Activated naive CD4-positive, alpha-beta T cell treated with anti-CD3 and anti-CD28 coated beads, Interleukin-2, amount 50 U/mL, for 72 hours (primary cell): Measurements from ENCODE around the gene APIP. TPM values are rescaled to one million over a fixed set of nuclear protein-coding genes. Genes with fewer than 3 reads are reported as not detected.

Source experiments
- ATAC-seq, 2 donors: fragments of 150-1000 bp; cut with Tn5 transposase; 2 replicates each; pipeline ENCODE4 v1.10.0; 2021; ENCODE audit warnings: mild to moderate bottlenecking in 2 of 2, moderate library complexity in 2 of 2
- DNase-seq, 2 donors: peaks; one replicate each; pipeline ENCODE4 v3.0.0; 2021 to 2022; ENCODE audit warnings: low spot score in 2 of 2
- H3K27ac Mint-ChIP-seq, 2 donors: one replicate each; pipeline ENCODE4 v1.8.0; 2022; ENCODE audit warnings: mild to moderate bottlenecking in 2 of 2, mixed read lengths in 2 of 2
- H3K36me3 Mint-ChIP-seq, 2 donors: one replicate each; pipeline ENCODE4 v1.8.0; 2022; ENCODE audit warnings: mixed read lengths in 2 of 2
- H3K9me3 Mint-ChIP-seq, 2 donors: one replicate each; pipeline ENCODE4 v1.8.0; 2022; ENCODE audit warnings: mixed read lengths in 2 of 2
- total RNA-seq, 2 donors: library from RNA; stranded (reverse); gene quantifications; one replicate each; pipeline ENCODE4 v1.2.3, GENCODE V29; 2022

Gene APIP
- total RNA-seq, 2 donors from 2014 or later: 29.4 to 30.1 TPM

GRCh38 chr11:34869425-34869824 lies 46.8 kb downstream of the APIP start:
- DNase-seq (no peak), ATAC-seq (no peak)
- peak overlapping the region in 1 of 2 donors; percentile 32 for H3K27ac Mint-ChIP-seq
- no peaks in the 10 kb centered on the region for H3K9me3 Mint-ChIP-seq
- H3K36me3 Mint-ChIP-seq: no peaks in the 10 kb centered on the region

DNA sequence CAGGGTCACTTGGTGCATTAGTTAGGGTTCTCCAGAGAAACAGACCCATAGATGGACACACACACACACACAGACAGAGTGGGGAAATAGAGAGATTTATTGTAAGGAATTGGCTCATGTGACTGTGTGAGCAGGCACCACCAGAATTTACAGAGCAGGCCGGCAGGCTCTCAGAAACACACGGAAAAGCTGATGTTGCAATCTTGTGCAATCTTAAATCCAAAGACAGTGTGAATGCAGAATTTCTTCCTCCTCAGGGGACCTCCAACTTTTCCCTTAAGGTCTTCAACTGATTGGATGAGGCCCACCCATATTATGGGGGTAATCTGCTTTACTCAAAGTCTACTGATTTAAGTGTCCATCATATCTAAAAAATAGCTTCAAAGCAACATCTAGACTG lies 49.8 kb downstream of the APIP start:
- H3K27ac Mint-ChIP-seq: no peak overlapping the region
- H3K36me3 Mint-ChIP-seq: no peaks in the 10 kb centered on the region
- ATAC-seq: no peak

DNA sequence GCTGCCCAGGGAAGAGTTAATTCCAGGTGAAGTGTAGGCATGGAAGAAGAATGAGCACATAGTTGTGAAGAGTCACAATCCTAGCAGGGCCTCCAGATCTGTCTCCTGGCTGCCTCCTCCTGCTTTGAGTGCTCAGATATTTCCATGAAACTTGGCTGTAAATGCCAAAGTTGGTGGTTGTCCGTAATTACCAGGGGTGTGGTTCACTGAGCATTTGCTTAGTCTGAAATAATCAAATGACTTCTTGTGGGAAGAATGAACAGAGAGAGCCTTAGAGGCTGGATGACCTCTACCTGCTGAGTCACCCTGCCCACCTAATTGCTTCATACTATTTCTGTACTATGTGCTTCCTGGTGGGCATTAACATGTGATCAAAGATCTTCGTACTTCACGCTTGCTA lies 50.9 kb downstream of the APIP start:
- no peaks in the 10 kb centered on the region for H3K36me3 Mint-ChIP-seq
- DNase-seq: no peak
- H3K9me3 Mint-ChIP-seq: no peaks in the 10 kb centered on the region
- no peak for ATAC-seq
- H3K27ac Mint-ChIP-seq: no peak overlapping the region

More for the DNA sequence above, 49.8 kb downstream of the APIP start:
- DNase-seq: no peak
- no peaks in the 10 kb centered on the region for H3K9me3 Mint-ChIP-seq

DNA sequence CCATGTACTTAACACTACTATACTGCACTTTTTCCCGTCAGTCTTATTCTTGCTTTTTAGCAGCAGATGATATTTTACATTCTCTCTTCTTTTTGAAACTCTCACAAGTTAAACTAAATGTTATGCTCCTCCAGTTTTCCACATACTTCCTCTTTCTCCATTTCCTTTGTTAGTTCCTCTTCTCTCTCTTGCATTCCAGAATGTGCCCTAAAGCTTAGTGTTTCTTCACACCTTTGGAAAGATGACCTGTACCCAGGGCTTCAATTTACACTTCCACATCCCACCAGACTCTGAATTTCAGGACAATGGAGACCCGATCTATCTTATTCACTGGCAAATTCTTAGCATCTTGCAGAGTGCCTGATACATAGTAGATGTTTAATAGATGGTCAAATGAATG lies 51.8 kb downstream of the APIP start:
- Mint-ChIP-seq H3K27ac (no peak overlapping the region), H3K36me3 (no peaks in the 10 kb centered on the region), H3K9me3 (no peaks in the 10 kb centered on the region)
- ATAC-seq (no peak), DNase-seq (no peak)

- no peak overlapping the region for H3K27ac Mint-ChIP-seq
- no peaks in the 10 kb centered on the region for H3K36me3 Mint-ChIP-seq
- H3K9me3 Mint-ChIP-seq: no peaks in the 10 kb centered on the region
- ATAC-seq: no peak
- no peak for DNase-seq
Observed at GRCh38 chr11:34863048-34863447, 53.1 kb downstream of the APIP start.

- no peak for ATAC-seq
- Mint-ChIP-seq H3K27ac (no peak overlapping the region), H3K36me3 (no peaks in the 10 kb centered on the region), H3K9me3 (no peaks in the 10 kb centered on the region)
- DNase-seq: no peak
Observed at GRCh38 chr11:34860518-34860917, 55.7 kb downstream of the APIP start.

DNA sequence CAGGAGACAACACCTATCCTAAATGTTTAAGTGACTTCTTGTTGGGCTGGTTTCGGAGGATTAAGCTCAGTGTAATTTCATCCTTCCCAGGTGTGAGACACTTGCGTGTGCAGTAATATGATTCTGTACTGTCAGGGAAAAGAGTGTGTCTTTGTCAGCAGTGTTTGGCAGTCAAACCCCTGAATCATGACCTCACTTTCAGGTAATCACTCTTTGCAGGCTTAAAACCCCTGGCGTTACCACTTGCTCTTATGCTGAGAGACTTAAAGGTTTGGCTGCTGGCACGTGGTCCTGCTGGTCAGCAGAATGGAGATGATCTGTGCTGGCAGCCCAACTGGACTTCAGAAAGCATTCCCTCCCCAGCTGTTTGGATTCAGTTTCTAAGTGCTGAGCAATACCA lies 56.1 kb downstream of the APIP start:
- no peaks in the 10 kb centered on the region for H3K36me3 Mint-ChIP-seq

GRCh38 chr11:34859496-34859895 lies 56.7 kb downstream of the APIP start:
- H3K9me3 Mint-ChIP-seq: no peaks in the 10 kb centered on the region
- ATAC-seq (no peak), DNase-seq (no peak)
- no peak overlapping the region for H3K27ac Mint-ChIP-seq
- no peaks in the 10 kb centered on the region for H3K36me3 Mint-ChIP-seq

More for the DNA sequence above, 56.1 kb downstream of the APIP start:
- DNase-seq (no peak), ATAC-seq (no peak)
- Mint-ChIP-seq H3K9me3 (no peaks in the 10 kb centered on the region), H3K27ac (no peak overlapping the region)

- no peaks in the 10 kb centered on the region for H3K9me3 Mint-ChIP-seq
- DNase-seq (no peak), ATAC-seq (no peak)
- H3K27ac Mint-ChIP-seq: no peak overlapping the region
- no peaks in the 10 kb centered on the region for H3K36me3 Mint-ChIP-seq
Observed at GRCh38 chr11:34857463-34857862, 58.7 kb downstream of the APIP start.

GRCh38 chr11:34856251-34856650 lies 59.9 kb downstream of the APIP start:
- Mint-ChIP-seq H3K27ac (no peak overlapping the region), H3K9me3 (no peaks in the 10 kb centered on the region), H3K36me3 (no peaks in the 10 kb centered on the region)
- no peak for DNase-seq
- ATAC-seq: no peak

- DNase-seq (no peak), ATAC-seq (no peak)
- Mint-ChIP-seq H3K27ac (no peak overlapping the region), H3K9me3 (no peaks in the 10 kb centered on the region), H3K36me3 (no peaks in the 10 kb centered on the region)
Observed at GRCh38 chr11:34855754-34856095, 60.5 kb downstream of the APIP start.

- Mint-ChIP-seq H3K27ac (no peak overlapping the region), H3K9me3 (no peaks in the 10 kb centered on the region), H3K36me3 (no peaks in the 10 kb centered on the region)
- no peak for ATAC-seq
- no peak for DNase-seq
Observed at GRCh38 chr11:34855021-34855753, 61.0 kb downstream of the APIP start.

- DNase-seq (no peak), ATAC-seq (no peak)
- Mint-ChIP-seq H3K27ac (no peak overlapping the region), H3K36me3 (no peaks in the 10 kb centered on the region), H3K9me3 (no peaks in the 10 kb centered on the region)
Observed at GRCh38 chr11:34851916-34852315, 64.3 kb downstream of the APIP start.

GRCh38 chr11:34850334-34850733 lies 65.8 kb downstream of the APIP start:
- Mint-ChIP-seq H3K36me3 (no peaks in the 10 kb centered on the region), H3K27ac (no peak overlapping the region), H3K9me3 (no peaks in the 10 kb centered on the region)
- DNase-seq (no peak), ATAC-seq (no peak)

GRCh38 chr11:34846467-34846866 lies 69.7 kb downstream of the APIP start:
- H3K9me3 Mint-ChIP-seq: no peaks in the 10 kb centered on the region
- DNase-seq: no peak
- H3K27ac Mint-ChIP-seq: no peak overlapping the region
- no peak for ATAC-seq
- no peaks in the 10 kb centered on the region for H3K36me3 Mint-ChIP-seq

DNA sequence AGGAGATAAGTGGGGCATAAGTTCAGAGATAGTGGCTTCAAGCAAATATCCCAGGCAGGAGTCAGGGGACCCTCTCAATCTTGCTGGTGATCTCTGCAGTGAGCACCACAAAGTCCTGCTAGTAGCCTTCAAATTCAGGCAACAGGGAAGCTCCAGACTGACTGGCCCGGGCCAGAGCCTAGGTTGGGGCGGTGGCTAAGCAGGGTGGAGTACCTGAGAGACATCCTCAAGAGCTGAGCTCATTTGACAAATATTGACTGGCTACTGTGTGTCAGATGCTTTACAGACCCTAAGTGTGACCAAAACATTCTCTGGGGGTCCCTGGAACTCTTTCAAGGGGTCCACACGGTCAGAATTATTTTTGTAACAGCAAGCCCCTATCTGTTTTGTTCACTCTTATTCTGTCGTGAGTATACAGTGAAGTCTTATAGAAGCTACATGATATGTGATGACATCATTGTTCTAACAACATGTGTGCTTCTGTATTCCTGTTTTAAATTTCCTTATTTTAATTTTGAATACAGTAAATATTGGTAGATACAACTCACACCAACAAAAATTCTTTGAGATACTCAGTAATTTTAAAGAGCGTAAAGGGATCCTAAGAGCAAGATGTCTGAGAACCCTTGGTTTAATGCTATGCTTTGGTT lies 71.6 kb downstream of the APIP start:
- DNase-seq: no peak
- no peaks in the 10 kb centered on the region for H3K9me3 Mint-ChIP-seq
- no peak for ATAC-seq
- H3K27ac Mint-ChIP-seq: no peak overlapping the region
- no peaks in the 10 kb centered on the region for H3K36me3 Mint-ChIP-seq

GRCh38 chr11:34843271-34843670 lies 72.9 kb downstream of the APIP start:
- Mint-ChIP-seq H3K9me3 (no peaks in the 10 kb centered on the region), H3K36me3 (no peaks in the 10 kb centered on the region), H3K27ac (no peak overlapping the region)
- no peak for DNase-seq
- no peak for ATAC-seq

DNA sequence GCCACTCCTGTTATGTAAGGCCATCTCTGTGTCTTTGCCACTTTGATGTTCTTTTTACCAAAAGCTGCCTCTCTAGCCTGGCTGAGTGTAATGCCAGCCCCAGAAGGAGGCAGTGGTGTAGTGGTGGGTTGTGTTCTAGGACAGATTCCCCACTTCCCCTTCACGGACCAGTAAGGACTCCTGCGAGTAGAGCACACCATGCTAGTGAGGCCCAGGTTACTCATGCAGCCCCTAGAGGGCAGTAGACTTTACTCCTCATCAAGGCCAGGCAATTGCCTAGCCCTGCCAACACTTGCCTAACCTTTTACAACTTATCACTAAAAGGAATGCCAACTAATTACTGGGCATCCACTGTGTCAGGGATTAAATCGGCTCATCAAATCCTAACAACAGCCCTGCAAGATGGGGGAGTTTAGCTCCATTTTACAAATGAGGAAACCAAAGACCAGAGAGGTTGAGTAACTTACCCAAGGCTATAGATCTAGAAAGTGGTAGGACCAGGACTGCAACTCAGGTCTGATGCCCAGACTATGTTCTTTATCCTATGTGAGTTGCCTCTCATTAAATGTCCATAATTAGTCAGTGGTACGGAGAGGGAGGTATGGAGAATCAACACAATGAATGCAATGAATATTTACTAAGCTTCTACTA lies 75.3 kb downstream of the APIP start:
- Mint-ChIP-seq H3K27ac (no peak overlapping the region), H3K36me3 (no peaks in the 10 kb centered on the region)
- peak; percentile 64 to 75 for ATAC-seq

More for the DNA sequence above, 75.3 kb downstream of the APIP start:
- peak in 1 of 2 donors; percentile 6 for DNase-seq
- no peaks in the 10 kb centered on the region for H3K9me3 Mint-ChIP-seq
